GM18520 (cell line): ENCODE data around the gene ITIH3.

Experiments used
- ATAC-seq: cut with Tn5 transposase; IDR thresholded peaks from one replicate; pipeline ENCODE4 v1.9.1; 2021; ENCODE audit not compliant: unreplicated experiment

ITIH3 gene

DNA sequence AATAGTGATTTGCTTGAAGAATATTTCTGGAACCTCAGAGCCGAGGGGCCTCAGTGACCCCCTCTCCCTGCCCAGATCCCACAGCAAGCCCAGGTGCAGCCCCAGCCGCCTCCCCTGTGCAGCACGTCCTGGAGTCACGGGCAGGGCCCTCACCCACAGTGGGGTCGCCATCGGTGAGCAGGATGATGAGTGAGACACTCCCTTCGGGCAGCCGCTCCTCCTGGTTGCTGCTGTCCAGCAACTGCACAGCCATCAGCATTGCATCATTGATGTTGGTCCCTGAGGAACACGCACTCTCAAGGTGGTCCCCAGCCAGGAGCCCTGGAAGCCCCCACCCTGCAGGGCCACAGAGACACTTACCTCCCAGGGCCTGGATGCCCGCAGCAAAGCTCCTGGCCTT is 29.4 kb downstream of the ITIH3 start:
- ATAC-seq = no peak

DNA sequence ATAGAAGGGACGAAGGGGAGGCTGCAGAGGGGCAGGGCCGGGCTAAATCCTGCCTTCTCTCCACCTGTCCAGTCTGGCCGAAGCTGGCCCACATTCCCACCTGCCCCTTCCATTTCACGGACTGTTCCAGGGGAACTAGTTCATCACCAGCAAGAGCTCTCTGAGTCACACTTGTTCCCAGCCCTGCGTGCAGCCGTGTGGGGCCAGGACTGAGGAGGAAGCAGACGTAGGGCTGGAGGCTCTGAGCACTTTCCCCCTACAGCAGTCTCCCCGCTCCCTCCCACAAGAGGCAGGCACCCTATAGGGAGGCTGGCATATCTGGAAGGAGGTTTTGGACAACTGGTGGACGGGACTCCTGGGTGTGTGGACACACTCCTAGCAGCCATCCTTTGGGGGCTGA is 32.8 kb downstream of the ITIH3 start:
- no peak for ATAC-seq

DNA sequence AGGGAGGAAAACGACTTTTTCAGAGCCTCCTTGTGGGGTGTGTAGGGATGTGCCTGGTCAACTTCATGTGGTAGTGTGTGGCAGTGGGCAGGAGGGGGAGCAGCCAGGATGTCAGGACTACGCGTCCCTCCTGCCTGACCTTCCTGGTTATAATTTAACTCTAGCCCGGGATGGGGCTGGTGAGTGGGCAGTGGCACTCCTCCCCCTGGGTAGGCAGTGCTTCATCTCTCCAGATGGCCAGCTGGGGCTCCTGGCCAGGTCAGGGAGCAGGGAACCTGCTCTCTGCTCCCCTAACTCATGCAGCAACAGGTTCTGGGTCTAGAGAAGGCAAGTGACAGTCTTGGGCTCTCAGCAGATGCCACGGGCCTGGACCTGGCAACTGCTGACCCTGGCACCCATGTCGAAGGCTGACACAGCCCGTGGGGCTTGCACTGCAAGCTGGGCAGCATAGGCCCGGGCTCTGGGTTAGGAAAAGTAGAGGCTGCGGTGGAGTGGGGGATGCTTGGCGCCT is 33.3 kb downstream of the ITIH3 start:
- no peak for ATAC-seq

DNA sequence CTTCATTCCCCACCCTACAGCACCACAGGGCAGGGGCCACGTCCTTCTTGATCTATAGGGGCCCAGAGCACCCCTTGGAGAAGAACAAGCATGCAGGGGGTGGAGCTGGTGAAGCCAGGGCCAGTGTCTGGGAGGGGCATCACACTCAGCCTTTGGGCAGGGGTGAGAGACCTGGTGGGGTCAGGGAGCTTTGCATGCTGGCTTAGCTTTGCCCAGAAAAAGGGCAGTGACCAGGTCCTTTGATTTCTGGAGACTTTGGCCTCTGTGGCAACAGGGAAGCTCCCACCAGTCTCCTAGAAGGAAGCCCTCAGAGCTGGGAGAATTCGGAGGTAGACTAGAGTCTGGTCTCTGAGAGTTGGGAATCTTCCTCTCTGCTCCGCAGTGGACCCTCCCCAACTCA is 34.9 kb downstream of the ITIH3 start:
- no peak for ATAC-seq

DNA sequence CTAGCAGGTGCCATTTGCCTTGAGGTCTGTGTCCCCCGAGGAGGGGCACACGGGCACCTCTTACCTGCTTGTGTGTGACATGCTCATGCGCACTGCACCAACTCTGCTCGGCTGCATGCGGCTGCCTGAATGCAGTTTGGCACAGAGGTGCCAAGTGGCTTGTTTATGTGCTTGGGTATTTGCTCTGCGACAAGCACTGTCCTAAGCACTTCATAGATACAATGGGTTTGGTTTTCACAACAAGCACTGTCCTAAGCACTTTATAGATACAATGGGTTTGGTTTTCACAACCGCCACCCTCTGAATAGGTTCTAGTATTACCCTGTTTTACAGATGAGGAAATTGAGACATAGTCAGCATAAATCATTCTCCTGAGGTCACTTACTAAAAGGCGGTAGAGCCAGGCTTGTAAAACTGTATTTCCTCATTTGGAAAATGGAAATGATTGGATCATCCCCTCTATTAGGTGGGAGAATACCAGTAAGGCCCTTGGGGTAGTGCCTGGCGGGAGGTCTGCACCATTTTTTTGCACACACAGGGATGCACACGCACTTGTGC is 35.4 kb downstream of the ITIH3 start:
- no peak for ATAC-seq

DNA sequence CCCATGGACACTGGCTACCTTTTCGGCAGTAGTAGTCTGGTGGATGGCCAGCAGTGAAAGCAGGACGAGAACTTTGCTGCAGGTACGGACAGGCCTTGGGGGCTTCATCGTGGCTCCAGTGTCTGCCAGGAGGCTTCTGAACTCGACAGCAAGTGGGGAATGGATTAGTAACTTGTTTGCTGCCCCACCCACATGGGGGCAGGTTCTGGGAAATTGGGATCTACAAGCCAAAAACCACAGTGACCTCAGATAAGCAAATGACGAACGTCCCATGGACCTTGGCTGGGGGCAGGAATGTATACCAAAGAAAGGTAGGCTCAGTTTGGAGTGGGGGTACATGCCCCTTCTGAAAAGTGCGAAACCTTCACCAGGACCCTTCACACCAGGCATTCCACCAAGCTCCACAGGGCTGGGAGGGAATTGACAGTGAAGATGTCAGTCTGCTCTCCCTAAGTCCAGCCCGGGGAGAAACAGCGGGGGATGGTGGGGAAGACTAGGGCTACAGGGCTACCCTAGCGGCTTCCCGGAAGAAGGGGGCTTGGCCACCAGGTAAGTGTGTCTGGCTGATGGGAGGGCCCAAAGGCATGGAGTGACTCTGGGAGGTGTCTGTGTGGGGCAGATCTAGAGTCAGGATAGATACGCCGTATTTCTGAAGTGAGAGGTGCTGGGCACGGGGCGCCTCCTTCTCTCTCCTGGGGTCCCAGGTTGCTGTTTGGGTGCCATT is 36.1 kb downstream of the ITIH3 start, which contains the start of gene ITIH4:
TSS of gene ITIH4 (minus strand) at position 138 of the 724 bp plus-strand sequence. CDS start at position 108, 30 bp downstream.
- ATAC-seq = no peak

DNA sequence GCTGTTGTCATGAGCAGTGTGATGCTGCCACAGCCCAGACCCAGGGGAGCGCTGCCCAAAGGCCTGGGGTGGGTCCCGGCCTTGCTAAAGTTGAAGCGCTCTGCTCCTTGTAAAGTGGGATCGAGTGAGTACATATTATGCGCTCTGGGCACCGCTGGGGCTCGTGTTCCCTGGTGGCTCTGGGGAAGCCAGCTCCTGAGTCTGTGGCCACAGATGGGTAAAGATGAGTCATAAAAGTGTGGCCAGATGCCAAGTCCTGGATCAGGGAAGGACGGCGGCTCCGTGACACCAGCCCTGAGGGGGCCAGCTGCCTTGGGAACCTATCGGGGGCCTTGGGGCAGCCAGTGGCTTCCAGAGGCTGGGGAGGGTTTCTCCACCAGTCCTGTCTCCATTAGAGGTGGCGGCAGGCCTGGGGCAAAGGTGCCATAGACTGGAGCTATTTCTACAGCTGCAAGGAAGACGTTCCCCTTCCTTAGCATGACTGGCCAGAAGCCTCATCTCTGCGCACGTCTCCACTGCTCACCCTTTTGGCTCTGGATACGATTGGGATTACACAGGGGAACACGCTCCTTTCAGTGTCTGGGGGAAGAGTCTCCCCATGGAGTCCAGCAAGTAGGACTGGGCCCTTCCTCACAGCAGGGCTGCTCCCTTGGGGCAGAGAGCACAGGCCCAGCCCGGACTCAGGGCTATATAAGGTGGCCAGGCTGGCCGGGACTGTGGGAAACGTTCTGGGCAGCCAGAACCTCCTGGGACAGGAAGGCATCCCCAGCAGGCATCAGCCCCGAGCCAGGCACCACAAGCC is 37.1 kb downstream of the ITIH3 start:
- ATAC-seq = no peak

DNA sequence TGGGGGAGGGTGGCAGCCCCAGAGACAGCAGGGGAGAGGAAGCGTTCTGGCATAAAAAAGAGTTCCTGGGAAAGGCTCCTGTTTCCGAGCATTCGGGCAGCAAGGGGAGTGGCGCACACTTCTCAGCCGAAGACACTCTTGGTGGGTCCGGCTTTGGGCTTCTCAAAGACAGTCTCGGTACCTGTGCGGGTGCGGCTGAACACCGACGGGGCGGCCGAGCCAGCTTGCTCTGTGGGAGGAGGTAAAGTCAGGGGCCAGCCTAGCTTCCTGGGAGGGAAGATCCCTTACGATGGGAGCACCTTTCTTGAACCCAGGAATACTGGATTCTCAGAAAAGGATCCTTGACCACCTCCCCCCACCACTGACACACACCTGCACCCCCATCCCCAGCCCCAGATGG is 38.6 kb downstream of the ITIH3 start:
- no peak for ATAC-seq

DNA sequence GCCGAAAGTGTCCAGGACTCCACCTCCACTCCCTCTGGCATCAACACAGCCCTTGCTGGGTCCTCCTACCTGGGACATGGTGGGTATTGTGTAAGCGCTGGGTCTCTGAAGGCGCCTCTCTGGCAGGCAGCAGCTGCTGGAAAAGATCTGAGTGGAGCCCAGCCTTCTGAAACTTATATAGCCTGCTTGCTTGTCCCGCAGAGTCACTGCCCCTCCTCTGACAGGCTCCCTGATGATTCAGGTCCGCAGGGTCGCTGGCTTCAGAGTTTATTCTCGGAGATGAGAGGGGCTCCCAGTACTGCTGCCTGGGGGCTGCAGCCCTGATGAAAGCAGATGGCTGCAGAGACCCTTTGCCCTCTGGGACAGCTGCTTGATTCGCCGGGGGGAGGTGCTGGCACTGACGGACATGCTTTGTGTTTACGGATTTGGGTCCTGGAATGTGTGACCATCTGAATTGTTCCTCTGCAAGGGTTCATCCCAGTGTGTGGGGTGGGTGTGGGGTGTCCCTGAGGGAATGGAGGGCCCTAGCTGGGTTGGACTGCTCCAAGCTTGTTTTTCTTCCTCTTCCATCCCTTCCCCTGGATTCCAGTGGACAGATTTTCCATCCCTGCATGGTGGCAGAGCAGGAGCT is 40.4 kb downstream of the ITIH3 start, which contains the start of gene MUSTN1:
TSS of gene MUSTN1 (minus strand) at position 149 of the 631 bp plus-strand sequence. CDS start at position 78, 71 bp downstream.
- no peak for ATAC-seq

DNA sequence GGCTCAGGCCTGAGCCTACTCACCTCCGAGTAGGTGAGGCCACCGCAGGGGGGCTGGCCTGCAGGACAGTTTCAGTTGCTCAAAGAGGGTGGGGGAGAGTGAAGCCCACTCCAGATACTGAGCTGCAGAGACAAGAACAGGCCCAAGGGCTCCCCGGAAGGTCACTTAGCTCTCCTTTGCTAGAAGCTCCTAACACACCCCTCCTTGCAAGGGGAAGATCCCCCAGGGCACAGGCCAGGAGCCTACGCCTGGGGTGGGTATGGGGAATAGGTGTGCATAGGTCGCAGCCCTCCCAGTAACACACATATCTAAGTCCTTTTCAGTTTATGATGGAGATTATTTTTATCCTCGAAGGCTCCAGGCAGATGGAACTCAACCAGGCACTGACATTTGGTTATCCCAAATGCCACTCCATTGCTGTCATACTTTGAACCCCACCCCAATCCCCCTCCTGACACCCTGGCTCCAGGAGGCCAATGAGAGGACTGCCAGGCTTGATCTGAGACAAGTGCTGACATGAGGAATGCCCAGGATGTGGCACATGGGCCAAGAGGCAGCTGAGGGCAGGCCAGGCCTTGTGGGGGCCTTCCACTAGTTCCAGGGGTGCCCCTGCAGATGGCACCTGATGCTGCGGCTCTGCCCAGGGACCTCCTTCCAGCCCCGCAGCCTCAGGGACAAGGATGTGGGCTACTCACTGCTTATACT is 41.3 kb downstream of the ITIH3 start:
- no peak for ATAC-seq

DNA sequence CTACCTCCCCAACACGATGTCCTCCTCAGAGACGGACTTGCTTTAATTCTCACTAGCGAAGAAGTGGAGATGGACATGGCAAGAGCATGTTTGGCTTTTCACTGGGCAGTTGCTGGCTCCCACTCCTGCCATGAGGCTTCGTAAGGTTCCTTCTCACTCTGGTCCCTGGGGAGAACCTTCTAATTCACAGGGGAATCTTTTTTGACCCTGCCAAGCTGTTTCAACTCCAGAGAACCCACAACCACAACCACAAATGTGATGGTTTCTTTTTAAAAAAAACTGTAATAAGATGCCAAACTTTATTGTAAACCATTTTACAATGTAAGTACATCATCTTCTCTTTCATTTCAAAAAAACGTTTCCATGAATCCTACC is 41.9 kb downstream of the ITIH3 start:
- ATAC-seq = no peak

DNA sequence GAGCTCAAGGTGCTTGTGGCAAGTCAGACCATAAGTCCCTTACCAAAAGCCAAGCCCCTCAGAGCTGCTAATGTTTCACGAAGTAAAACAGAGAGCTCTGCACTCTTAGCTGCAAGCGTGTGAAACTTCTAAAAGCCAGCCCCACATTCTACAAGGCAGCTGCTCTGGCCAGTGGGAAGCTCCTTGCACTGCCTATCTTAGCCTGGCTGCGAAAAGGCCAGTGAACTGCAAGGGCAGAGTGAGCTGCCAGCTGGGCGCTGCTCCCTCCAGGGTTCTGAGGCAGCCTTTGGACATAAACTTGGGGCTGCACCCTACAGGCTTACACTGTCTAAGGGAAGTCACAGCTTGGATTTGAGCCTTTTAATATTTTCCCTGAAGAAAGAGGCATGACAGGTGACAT is 42.4 kb downstream of the ITIH3 start:
- ATAC-seq = no peak

DNA sequence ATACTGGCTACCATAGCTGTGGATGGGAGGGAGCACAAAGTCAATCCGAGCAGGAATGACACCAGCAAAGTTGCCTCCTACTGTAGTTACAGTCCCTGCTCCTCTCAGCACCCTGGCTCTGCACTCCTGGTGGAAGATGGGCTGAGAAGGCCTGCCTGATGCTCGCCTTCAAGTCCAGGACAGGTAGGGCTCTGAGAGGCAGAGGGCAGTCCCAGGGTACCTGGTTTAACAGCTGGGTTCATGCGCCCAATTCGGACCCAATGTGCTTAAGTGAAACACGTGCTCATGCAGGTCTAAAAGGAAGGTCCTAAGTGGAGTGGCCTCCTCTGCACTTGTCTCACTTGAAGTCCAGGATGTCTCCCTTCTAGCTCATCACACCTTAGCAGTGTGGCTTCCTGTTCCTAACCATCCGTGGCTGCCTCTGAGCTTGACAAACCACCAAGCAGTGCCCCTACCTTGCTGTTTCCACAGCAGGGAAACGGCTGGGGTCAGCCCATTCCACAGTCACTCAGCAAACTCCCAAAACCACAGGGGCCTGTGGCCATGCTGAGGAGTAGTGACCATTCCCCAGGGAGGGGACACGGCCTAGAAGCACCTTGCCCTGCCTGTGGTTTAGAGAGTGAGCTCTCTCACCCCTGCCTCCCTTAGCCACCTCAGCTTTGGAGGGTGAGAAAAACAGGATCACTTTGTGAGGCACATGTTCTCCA is 44.1 kb downstream of the ITIH3 start:
- no peak for ATAC-seq

DNA sequence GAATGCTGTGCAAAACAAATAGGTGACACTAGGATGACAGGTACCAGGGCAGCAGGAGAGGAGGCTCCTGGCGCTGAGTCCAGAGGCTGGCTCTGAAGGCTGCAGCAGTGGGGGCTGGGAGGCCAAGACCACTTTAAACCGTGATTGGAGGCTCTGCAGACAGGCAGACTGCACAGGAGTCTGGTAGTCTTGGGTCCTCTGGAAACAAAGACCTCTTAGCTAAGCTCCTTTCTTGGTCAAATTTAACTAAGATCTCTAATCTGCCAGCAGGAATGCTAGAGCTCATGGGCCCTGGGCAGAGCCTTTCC is 44.6 kb downstream of the ITIH3 start:
- no peak for ATAC-seq

DNA sequence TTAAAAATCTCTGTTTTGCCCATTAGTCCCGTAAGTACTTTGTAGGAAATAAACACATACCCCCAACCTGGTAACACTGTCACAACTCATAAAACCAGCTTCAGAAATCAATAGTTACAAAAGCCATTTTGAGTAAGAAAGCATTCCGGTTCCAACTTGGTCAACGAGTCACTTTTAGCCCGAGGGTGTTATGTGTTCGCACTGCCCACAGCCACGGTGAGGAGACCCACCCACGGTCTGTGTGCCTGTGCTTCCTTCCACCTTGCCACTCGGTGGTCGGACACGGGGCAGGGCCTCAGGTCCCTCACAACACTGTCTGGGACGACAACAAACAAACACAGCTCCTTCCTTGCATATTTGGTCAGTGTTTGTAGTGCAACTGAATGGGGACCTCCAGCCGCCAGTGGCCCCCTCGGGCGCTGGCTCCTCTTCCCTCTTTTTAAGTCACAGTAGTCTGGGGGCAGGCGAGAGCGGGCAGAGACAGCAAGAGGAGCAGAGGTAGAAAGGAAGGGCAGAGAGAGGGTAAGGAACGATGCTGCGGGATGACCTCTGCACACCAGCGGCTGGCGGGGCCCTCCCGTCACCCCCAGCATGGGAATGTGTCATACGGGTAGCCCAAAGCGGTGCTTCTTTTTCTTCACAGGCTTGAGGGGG is 45.4 kb downstream of the ITIH3 start:
- ATAC-seq = no peak

DNA sequence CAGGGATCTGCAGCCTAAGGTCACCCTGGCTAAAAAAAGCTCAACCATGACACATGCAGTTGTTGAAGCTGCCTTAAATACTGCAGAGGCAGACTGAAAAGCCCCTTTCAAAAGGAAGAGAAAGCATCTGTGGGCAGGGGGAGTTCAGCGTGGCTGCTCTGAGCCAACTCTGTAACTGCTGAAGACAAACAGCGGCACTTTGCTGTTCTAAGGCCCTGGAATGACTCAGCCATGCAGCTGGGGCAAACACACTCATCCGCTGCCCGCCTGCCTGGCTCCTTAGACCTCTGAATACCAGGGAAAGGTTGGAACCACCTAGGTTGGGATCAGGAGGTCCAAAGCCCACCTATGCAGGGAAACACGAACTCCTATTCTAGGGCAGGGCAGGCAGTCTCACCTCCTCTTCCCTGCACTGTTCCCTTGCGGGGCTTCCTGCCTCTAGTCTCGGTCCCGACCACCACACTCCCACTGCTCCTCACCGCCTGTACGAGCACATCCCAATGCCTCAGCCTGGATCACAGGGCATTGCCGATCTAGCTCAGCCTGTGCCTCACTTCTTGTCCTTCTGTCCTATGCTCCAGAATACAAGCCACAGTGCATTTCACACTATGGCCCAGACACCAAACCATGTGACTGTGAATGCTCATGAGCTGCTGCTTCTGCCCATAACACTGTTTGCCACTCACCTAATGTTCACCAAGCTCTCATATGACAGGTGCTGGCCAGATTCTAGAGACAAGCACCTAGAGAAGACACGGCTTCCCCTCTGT is 46.8 kb downstream of the ITIH3 start:
- ATAC-seq = no peak

DNA sequence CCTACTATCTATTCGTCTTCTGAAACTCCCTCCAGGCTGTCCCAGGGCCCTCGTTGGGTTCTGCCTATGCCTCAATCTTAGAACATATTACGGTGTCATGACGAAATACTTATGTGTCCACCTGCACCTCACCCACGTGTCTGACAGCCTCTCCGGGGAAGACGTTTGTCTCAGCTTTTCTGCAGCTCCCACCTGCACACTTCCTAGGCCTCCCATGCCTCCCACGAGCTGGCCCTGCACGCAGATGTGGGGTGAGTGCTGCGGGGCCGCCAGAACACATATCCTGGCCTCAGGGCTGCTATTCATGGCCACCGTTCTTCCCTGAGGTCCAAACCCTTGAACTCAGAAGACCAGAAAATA is 47.4 kb downstream of the ITIH3 start:
- no peak for ATAC-seq

DNA sequence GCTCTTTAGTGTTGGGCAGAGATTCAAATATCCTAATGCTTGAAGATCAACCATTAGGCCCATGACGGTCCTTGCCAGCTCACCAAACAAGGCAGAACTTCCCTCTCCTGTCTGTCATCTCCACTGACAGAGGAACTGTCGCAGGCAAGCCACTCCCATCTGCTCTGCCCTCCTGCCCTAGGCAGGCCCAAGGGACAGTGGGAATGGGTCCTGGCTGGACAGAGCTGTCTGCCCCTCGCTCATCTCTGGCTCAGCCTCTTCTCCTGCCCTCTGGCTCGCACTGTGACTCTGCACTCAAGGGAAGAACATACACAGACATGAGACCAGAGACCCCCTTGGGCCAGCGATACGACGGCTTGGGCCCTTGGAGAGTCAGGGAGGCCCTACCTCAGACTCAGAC is 47.8 kb downstream of the ITIH3 start:
- no peak for ATAC-seq
